K562 (cell line): Measurements from ENCODE around the gene ST6GALNAC3. TPM values are rescaled to one million over a fixed set of nuclear protein-coding genes. Genes with fewer than 3 reads are reported as not detected.

Experiments
- ATF2 ChIP-seq: sonication (generic); formaldehyde crosslinking; IDR thresholded peaks from 2 replicates; pipeline ENCODE4 v1.8.1; 2022; ENCODE audit warnings: missing genetic modification reagents
- HMG20A ChIP-seq: fragments of 450-650 bp; formaldehyde crosslinking; conservative IDR thresholded peaks from 2 replicates; pipeline ENCODE4 v1.4.0; 2020; ENCODE audit warnings: mild to moderate bottlenecking, mixed read lengths
- RAD21 ChIP-seq, 2 experiments: fragments of 250-450 bp in 1 of 2; fragments of 450-650 bp in 1 of 2; sonication (Bioruptor Pico) in 1 of 2; formaldehyde crosslinking in 1 of 2; IDR thresholded peaks in 1 of 2; conservative IDR thresholded peaks in 1 of 2; 2 replicates each; pipeline versions ENCODE4 v1.4.0 to v1.8.0; 2020 to 2022; ENCODE audit warnings: mild to moderate bottlenecking in 2 of 2, moderate library complexity in 1 of 2
- REST ChIP-seq, 2 experiments: fragments of 450-650 bp; formaldehyde crosslinking in 1 of 2; IDR thresholded peaks; 2 replicates each; pipeline versions ENCODE4 v1.4.0 to v1.6.1; 2014 to 2020; ENCODE audit warnings: mild to moderate bottlenecking in 2 of 2, borderline replicate concordance in 1 of 2, low read depth in 1 of 2
- RFX7 ChIP-seq: fragments of 250-450 bp; sonication (Bioruptor Pico); IDR thresholded peaks from 2 replicates; pipeline ENCODE4 v1.5.1; 2021; ENCODE audit warnings: mild to moderate bottlenecking
- SETDB1 ChIP-seq: IDR thresholded peaks from one replicate; pipeline ENCODE4 v1.6.1; 2012; ENCODE audit warnings: low read length, control low read depth, inconsistent platforms
- SIX5 ChIP-seq, 2 experiments: IDR thresholded peaks; 2 replicates each; pipeline ENCODE4 v1.6.1; 2011; ENCODE audit warnings: low read length in 2 of 2, borderline replicate concordance in 1 of 2, low read depth in 1 of 2, mild to moderate bottlenecking in 1 of 2, moderate library complexity in 1 of 2; ENCODE audit not compliant: insufficient read depth in 1 of 2
- TSHZ1 ChIP-seq: fragments of 250-450 bp; sonication (Bioruptor Pico); IDR thresholded peaks from 2 replicates; pipeline ENCODE4 v1.4.0; 2020; ENCODE audit warnings: mild to moderate bottlenecking, moderate library complexity
- ZNF124 ChIP-seq: sonication (generic); formaldehyde crosslinking; IDR thresholded peaks from 2 replicates; pipeline ENCODE4 v1.8.1; 2022; ENCODE audit warnings: missing genetic modification reagents
- ZNF444 ChIP-seq: fragments of 250-450 bp; sonication (Bioruptor Pico); IDR thresholded peaks from 2 replicates; pipeline ENCODE4 v1.4.0; 2020; ENCODE audit warnings: mild to moderate bottlenecking, moderate library complexity
- ZNF77 ChIP-seq: fragments of 250-450 bp; sonication (Bioruptor Pico); IDR thresholded peaks from 2 replicates; pipeline ENCODE4 v1.5.0; 2020
- polyA plus RNA-seq, 8 experiments: library from polyadenylated mRNA; depleted of rRNA in 4 of 8; stranded (reverse) in 5 of 8; unstranded in 3 of 8; fragments of >200 nt; fragmentation: Nextera tagmentation in 2 of 8; fragmentation: Illumina TruSeq in 1 of 8; extraction: Ambion mirVana in 2 of 8; extraction: Trizol in 1 of 8; gene quantifications; 2 replicates each; pipeline versions ENCODE4 v1.2.1 to v1.2.3, GENCODE V29; 2011 to 2014; ENCODE audit warnings: inconsistent platforms in 1 of 8, missing spikeins in 1 of 8
- total RNA-seq, 7 experiments: library from RNA; depleted of rRNA in 6 of 7; stranded (reverse); fragments of >200 nt in 6 of 7; fragmentation: Illumina TruSeq in 2 of 7; extraction: Trizol in 2 of 7; gene quantifications; 2 replicates each; pipeline versions ENCODE4 v1.2.1 to v1.2.3, GENCODE V29; 2011 to 2021; ENCODE audit warnings: low replicate concordance in 1 of 7

ST6GALNAC3 gene
- total and polyA plus RNA-seq, 9 of the 15 experiments (the other 6 are each of a cell fraction or from before 2014, with no cell fraction given): 0.04 to 0.29 (median 0.18) TPM; not detected in 6

- TF ChIP-seq REST (IDR thresholded peaks at IDR 0.05; ENCODE audit: borderline replicate concordance) (no peak), REST (CRISPR knock-in tag; IDR thresholded peaks at IDR 0.05; ENCODE audit: low read depth) (no peak), SIX5 (IDR thresholded peaks at IDR 0.05; ENCODE audit: borderline replicate concordance in 1 of 2, insufficient read depth in 1 of 2, low read depth in 1 of 2, low read length in 2 of 2) (no peak), HMG20A (no peak), ZNF124 (no peak), RAD21 (CRISPR knock-in tag; conservative IDR thresholded peaks at IDR 0.05 in 1 of 2, IDR thresholded peaks at IDR 0.05 in 1 of 2) (no peak), SETDB1 (no peak), ZNF77 (CRISPR knock-in tag) (no peak), RFX7 (CRISPR knock-in tag) (no peak), ATF2 (CRISPR knock-in tag) (no peak), TSHZ1 (CRISPR knock-in tag) (no peak), ZNF444 (CRISPR knock-in tag) (no peak)
These were observed 56.4 kb downstream of the ST6GALNAC3 start (continued) for GRCh38 chr1:76130992-76131391.
